Activated CD8-positive, alpha-beta memory T cell treated with anti-CD3 and anti-CD28 coated beads, Interleukin-2, amount 50 U/mL, for 4 hours (primary cell): ENCODE data around the gene PPP5C.
"Not testable (repeated sequence)": the region's sequence is repeated elsewhere in the genome, so short reads cannot be mapped to it uniquely, and the experiment has no call there.

Source experiments
- DNase-seq: peaks from one replicate; pipeline ENCODE4 v3.0.0-alpha.2; 2020

The PPP5C gene

DNA sequence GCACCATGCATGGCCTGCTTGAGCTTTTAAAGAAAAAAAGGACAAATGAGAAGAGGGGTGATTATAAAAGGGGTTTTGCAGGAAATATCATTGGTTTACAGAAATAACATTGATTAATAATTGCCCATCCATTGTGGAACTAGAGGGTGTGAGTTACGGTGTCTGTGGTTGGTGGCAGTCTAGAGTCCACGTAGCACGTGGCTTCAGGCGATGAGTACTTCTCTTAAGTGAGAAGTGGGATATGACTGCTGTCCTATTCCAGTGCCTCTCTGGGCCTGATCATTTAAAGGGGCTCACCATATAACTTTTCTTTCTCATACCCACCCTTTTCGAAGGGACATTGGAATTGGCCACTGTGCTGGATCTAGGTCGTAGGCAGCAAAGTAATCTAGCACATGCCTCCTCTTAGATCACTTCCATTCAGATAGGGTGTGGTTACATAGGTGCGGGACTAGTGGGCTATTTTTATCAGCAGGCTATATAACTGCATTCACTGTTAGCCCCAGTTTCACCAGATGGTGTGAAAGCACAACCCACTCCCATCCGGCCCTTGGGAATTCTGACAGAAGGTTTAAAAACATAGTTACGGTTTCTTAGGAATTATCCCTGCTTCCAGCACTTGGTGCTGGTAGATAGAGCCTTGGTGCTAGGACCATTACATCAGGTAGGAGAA is 19.9 kb downstream of the PPP5C start:
- DNase-seq, result no peak

DNA sequence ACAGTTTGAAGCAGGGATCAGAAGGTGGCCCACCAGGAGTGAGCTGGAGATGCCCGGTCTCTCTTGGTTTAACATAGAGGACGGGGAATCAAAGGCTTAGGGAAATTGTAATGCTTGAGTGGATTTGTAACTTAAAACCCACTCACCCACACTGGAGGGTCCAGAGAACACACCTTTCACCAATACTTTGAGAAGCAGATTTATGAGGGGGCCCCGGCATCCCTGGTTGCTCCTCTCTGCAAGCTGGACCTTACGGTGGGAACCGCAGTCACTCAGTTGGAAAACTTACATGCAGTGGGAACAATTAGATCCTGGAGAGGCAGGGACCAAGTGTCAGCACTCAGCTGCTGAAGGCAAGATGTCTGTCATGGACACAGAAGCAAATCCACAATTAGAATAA is 20.5 kb downstream of the PPP5C start:
- DNase-seq, result no peak

- DNase-seq, result no peak
These were observed 21.2 kb downstream of the PPP5C start for GRCh38 chr19:46368116-46368515.

- no peak for DNase-seq
These were observed 22.9 kb downstream of the PPP5C start for GRCh38 chr19:46369817-46370216.

- no peak for DNase-seq
These were observed 24.5 kb downstream of the PPP5C start for GRCh38 chr19:46371371-46371901.

DNA sequence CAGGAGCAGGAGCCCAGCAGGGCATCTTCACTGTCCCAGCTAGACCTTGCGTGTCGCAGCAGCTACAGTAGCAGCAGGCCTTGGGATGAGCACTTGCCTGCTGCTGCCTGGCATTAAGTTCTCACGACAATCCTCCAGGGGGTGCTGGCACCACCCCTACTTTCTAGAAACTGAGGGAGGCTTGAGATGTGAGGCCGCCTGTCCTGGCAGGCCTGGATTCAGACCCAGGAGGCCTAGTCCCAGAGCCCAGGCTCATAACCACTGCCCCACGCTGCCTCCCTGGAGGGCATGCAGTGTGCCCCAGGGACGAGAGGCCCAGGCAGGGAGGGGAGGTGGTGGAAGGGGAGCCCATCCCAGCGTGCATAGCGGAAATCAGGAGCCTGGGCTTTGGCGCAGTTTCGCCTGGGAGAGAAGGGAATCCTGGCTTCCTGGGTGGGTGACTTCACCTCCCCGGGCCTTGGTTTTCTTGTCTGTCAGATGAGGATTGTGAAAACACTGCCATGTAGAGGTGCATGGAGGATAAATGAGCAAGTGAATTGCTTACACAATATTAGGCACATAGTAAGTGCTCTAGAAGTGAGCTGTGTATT is 26.1 kb downstream of the PPP5C start:
- no peak for DNase-seq

GRCh38 chr19:46373491-46374359 is 26.8 kb downstream of the PPP5C start:
- DNase-seq, result no peak

DNA sequence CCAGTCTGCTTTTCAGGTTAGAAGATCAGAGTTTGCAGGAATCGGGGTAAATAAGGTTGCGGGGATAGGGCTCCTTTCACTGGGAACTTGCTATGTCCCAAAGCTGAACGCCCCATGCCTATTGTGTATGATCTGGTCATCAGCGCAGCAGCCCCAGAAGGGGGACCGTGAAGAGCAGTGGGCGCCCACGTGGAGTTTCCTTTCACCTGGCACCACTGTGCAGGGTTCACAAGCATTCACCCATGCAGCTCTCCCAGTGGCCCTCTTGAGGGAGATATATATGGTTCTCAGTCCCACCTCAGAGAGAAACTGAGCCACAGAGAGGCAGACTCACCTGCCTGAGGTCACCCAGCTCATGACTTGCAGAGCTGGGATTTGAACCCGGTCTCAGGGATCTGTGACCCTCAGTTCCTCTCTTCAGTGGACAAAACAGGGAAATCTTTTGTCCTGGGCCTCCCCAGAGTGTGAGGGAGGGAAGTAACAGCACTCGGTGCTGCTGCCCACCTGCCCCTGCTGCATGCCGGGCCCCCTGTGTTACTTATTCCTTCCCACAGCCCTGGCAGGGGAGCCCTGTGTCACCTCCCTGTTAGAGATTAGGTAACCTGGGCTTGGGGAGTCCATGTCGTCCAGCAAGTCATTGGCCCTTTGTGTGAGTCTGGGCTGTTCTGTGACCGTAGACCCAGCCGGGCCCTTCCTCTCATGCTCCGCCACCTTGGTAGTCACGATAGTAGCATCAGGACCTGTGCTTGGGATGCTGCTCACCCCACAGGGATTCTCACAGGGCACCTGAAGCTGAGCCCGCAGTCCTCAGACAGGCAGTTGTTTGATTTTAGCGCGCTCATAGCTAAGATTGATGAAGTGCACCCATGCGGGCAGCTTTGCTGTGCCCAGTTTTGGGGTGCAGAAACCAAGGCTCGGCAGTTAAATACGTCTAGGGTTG is 27.9 kb downstream of the PPP5C start:
- DNase-seq, result no peak

GRCh38 chr19:46375476-46376067 is 28.7 kb downstream of the PPP5C start:
- not testable (repeated sequence) for DNase-seq

DNA sequence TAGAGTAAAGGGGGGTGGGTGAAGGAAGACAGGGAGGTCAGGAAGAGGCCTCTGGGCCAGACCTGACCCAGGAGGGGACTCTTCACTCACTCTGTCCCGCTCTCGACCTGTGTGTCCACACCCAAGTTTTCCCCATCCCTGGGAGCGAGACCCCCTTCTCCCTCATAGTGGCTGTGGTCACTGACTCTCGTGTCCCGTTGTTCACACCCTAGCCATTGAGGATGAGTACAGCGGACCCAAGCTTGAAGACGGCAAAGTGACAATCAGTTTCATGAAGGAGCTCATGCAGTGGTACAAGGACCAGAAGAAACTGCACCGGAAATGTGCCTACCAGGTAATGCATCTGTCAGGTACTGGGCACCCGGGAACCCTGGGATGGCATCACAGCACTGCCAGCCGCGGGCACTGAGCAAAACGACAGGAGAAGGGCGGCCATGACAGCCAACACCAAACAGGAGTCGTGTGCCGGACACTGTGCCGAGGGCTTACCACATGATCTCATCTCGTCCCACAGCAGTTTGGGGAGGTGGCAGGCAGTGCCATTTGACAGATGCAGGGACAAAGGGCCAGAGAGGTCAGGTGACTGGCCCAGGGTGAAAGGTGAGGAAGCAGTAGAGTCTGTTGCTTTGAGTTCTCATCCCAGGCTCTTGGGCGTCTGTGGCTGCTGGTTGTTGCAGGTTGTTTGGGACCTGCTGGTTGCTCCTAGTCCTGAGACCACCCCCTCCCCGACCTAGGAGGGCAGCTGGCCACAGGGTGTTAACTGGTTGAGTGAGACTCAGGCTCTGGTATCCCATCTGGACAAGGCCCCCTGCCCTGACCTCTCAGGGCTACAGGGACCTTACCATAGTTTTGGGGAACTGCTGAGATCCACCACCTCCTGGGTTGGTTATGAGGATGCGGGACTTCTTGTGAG is 29.6 kb downstream of the PPP5C start:
- DNase-seq, result no peak

DNA sequence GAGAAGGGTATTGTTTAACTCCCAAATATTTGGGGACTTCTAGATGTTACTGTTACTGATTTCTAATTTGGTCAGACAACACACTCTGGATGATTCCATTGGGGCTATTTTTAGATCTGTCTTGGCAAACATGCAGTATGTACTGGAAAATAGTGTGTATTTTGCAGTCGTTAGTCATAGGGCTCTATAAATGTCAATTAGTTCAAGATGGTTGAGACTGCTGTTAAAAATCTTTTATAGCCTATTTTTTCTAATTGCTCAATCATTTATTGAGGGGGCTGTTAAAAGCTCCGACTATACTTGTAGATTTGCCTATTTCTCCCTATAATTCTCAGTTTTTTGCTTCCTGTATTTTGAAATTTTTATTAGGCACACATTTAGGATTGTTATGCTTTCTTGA is 31.4 kb downstream of the PPP5C start:
- no peak for DNase-seq

- no peak for DNase-seq
These were observed 33.8 kb downstream of the PPP5C start for GRCh38 chr19:46380690-46381089.

- no peak for DNase-seq
These were observed 34.5 kb downstream of the PPP5C start for GRCh38 chr19:46381346-46381745.

GRCh38 chr19:46381756-46382345 is 35.0 kb downstream of the PPP5C start:
- DNase-seq, result no peak

DNA sequence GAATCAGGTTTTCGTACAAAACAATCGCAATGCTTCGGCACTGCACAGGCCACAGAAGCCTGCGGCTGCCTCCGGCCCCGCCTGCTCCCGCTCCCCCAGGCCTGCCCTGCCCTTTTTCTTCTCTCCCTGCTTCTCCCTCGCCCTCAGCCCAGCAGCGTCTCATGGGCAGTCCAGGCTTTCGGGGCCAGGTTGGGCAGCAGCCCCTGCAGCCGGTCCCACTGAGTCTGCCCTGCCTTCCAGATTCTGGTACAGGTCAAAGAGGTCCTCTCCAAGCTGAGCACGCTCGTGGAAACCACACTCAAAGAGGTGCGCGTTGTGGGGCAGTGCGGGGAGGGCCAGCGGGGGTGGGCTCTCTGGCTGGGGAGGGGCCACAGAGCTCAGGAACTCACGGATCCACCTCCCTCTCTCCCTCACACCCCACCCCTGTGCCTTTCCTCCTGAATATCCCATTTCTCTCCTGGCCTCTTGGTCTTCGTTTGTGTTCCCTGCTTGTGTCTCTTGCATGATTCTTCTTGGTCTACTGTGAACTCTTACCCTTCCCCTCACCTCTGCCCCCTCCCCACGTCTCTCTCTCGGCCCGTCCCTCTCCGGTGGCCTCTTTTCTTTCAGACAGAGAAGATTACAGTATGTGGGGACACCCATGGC is 36.4 kb downstream of the PPP5C start:
- no peak for DNase-seq

DNA sequence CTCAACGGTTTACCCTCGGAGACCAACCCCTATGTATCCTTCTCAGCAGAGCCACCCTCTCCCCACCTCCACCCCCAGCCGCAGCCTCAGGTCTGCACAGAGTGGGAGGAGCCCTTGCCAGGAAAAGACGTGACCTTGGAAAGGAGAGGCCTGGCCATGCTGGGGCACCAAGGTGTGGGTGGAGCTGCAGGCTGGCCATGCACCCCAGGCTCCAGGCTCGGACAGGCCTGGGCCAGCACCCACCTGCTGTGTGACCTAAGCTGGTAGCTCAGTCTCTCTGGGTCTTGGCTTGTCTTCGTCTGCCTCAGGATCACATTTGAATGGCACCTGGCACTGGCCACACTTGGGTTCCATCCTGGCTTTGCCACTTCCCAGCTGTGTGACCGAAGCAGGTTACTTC is 37.0 kb downstream of the PPP5C start:
- DNase-seq, result no peak

- DNase-seq, result no peak
These were observed 37.5 kb downstream of the PPP5C start for GRCh38 chr19:46384396-46384795.

- no peak for DNase-seq
These were observed 38.7 kb downstream of the PPP5C start for GRCh38 chr19:46385636-46386035.

GRCh38 chr19:46386151-46386550 is 39.3 kb downstream of the PPP5C start:
- no peak for DNase-seq
